CD8-positive, alpha-beta memory T cell (primary cell): ENCODE data around the gene DTX3L. TPM values are rescaled to one million over a fixed set of nuclear protein-coding genes. Genes with fewer than 3 reads are reported as not detected.

Experiments
- CTCF ChIA-PET: fragments of 350-600 bp; sonication (Branson Sonifier 250); formaldehyde crosslinking; loops from one replicate; lab custom pipeline; 2021; ENCODE audit warnings: antibody characterized with exemption; lab: Charles Lee
- POLR2A ChIA-PET: fragments of 350-600 bp; sonication (Branson Sonifier 250); formaldehyde crosslinking; loops from one replicate; lab custom pipeline; 2021; ENCODE audit warnings: antibody characterized with exemption; lab: Charles Lee
- DNase-seq, 5 donors: peaks; one replicate each; pipeline versions ENCODE4 v3.0.0 to v3.0.0-alpha.2; 2020 to 2022; ENCODE audit warnings: mixed read lengths in 1 of 5
- H3K27ac ChIP-seq: one replicate; pipeline ENCODE4 v1.7.0; 2013; ENCODE audit warnings: low read depth, mild to moderate bottlenecking, low read length, moderate library complexity
- H3K27me3 ChIP-seq: 2 replicates; pipeline ENCODE4 v1.7.0; 2013; ENCODE audit warnings: low read length, mild to moderate bottlenecking; ENCODE audit not compliant: insufficient read depth, poor library complexity, severe bottlenecking
- H3K36me3 ChIP-seq: 2 replicates; pipeline ENCODE4 v1.7.0; 2013; ENCODE audit warnings: mild to moderate bottlenecking, low read length, moderate library complexity; ENCODE audit not compliant: insufficient read depth
- H3K4me1 ChIP-seq: 2 replicates; pipeline ENCODE4 v1.7.0; 2013; ENCODE audit warnings: mild to moderate bottlenecking, low read length, moderate library complexity; ENCODE audit not compliant: insufficient read depth
- H3K4me3 ChIP-seq: 2 replicates; pipeline ENCODE4 v1.7.0; 2013; ENCODE audit warnings: mild to moderate bottlenecking, low read length
- H3K9me3 ChIP-seq: 2 replicates; pipeline ENCODE4 v1.7.0; 2013; ENCODE audit warnings: mild to moderate bottlenecking, low read length
- H3K27ac Mint-ChIP-seq, 8 donors: one replicate each; pipeline ENCODE4 v1.8.0; 2020 to 2021; ENCODE audit warnings: mixed read lengths in 8 of 8, mild to moderate bottlenecking in 6 of 8, inconsistent platforms in 3 of 8, moderate library complexity in 3 of 8
- H3K27me3 Mint-ChIP-seq, 2 donors: one replicate each; pipeline ENCODE4 v1.8.0; 2020 to 2021; ENCODE audit warnings: mixed read lengths in 2 of 2, mild to moderate bottlenecking in 1 of 2, moderate library complexity in 1 of 2
- H3K36me3 Mint-ChIP-seq, 3 donors: one replicate each; pipeline ENCODE4 v1.8.0; 2020 to 2021; ENCODE audit warnings: mixed read lengths in 3 of 3, inconsistent platforms in 1 of 3, mild to moderate bottlenecking in 1 of 3
- H3K4me1 Mint-ChIP-seq, 3 donors: one replicate each; pipeline ENCODE4 v1.8.0; 2020 to 2021; ENCODE audit warnings: mixed read lengths in 3 of 3, inconsistent platforms in 1 of 3, mild to moderate bottlenecking in 1 of 3
- H3K4me3 Mint-ChIP-seq, 7 donors: one replicate each; pipeline ENCODE4 v1.8.0; 2020 to 2021; ENCODE audit warnings: mixed read lengths in 7 of 7, mild to moderate bottlenecking in 6 of 7, moderate library complexity in 4 of 7, inconsistent platforms in 2 of 7
- H3K9me3 Mint-ChIP-seq, 5 donors: one replicate each; pipeline ENCODE4 v1.8.0; 2020 to 2022; ENCODE audit warnings: mixed read lengths in 5 of 5, mild to moderate bottlenecking in 3 of 5, moderate library complexity in 2 of 5, inconsistent platforms in 1 of 5
- polyA plus RNA-seq: library from polyadenylated mRNA; unstranded; fragments of 300-500 nt; fragmentation: Illumina TruSeq; gene quantifications from one replicate; pipeline ENCODE4 v1.2.3, GENCODE V29; 2021
- total RNA-seq, 2 experiments: library from RNA; stranded (reverse); gene quantifications; one replicate each; pipeline ENCODE4 v1.2.3, GENCODE V29; 2021

The DTX3L gene
- total and polyA plus RNA-seq, 3 experiments from 2014 or later = 22.9 to 31.2 (median 24.3) TPM

GRCh38 chr3:122548619-122549018 is 15.5 kb upstream of the DTX3L start:
- Mint-ChIP-seq H3K4me1 (peaks cover 6 to 8% (median 7%) of the 10 kb centered on the region in 3 donors), H3K9me3 (no peaks in the 10 kb centered on the region), H3K4me3 (no peak overlapping the region), H3K36me3 (peaks cover 6 to 92% (median 38%) of the 10 kb centered on the region in 3 donors), H3K27ac (peak overlapping the region in 5 of 8 donors; percentile 29 to 63 (median 49)), H3K27me3 (no peaks in the 10 kb centered on the region)
- no peak for DNase-seq
- peaks cover 51% of the 10 kb centered on the region for H3K36me3 ChIP-seq
- H3K9me3 ChIP-seq = no peaks in the 10 kb centered on the region
- CTCF ChIA-PET = interaction anchor here (1.0 to 1.6 kb wide), 3 partner anchors 11 to 131 kb away, joined by 3 to 4 read pairs (median 4); no protein-coding TSS in a partner anchor
- no peak overlapping the region for H3K4me3 ChIP-seq
- H3K4me1 ChIP-seq = no peaks in the 10 kb centered on the region
- POLR2A ChIA-PET = no interaction called here
- no peak overlapping the region for H3K27ac ChIP-seq
- no peaks in the 10 kb centered on the region for H3K27me3 ChIP-seq

- Histone ChIP-seq H3K27ac (no peak overlapping the region), H3K4me1 (no peaks in the 10 kb centered on the region), H3K9me3 (no peaks in the 10 kb centered on the region), H3K36me3 (peaks cover 50% of the 10 kb centered on the region), H3K4me3 (no peak overlapping the region), H3K27me3 (no peaks in the 10 kb centered on the region)
- DNase-seq = no peak
- Mint-ChIP-seq H3K27ac (no peak overlapping the region), H3K4me3 (no peak overlapping the region), H3K9me3 (no peaks in the 10 kb centered on the region), H3K36me3 (peaks cover 12 to 89% (median 36%) of the 10 kb centered on the region in 3 donors), H3K4me1 (peaks cover 18 to 23% (median 21%) of the 10 kb centered on the region in 3 donors), H3K27me3 (no peaks in the 10 kb centered on the region)
- CTCF ChIA-PET = no interaction called here
- POLR2A ChIA-PET = interaction anchor here (0.6 kb wide), 1 partner anchor 219 kb away, joined by 4 read pairs; no protein-coding TSS in a partner anchor
These were observed 11.0 kb upstream of the DTX3L start for GRCh38 chr3:122553171-122553570.

GRCh38 chr3:122555275-122556071 is 8.7 kb upstream of the DTX3L start:
- POLR2A ChIA-PET = interaction anchor here (0.6 to 1.2 kb wide), 2 partner anchors 13 to 35 kb away, joined by 3 to 4 read pairs; no protein-coding TSS in a partner anchor
- Histone ChIP-seq H3K4me3 (no peak overlapping the region), H3K27ac (no peak overlapping the region), H3K9me3 (no peaks in the 10 kb centered on the region), H3K36me3 (peaks cover 53% of the 10 kb centered on the region), H3K27me3 (no peaks in the 10 kb centered on the region), H3K4me1 (peaks cover 1% of the 10 kb centered on the region)
- CTCF ChIA-PET = interaction anchor here (0.6 to 10.7 kb wide), 2 partner anchors 123 to 873 kb away, joined by 4 to 137 read pairs; partner anchors contain the start of gene PARP14
- H3K4me3 Mint-ChIP-seq = no peak overlapping the region
- peaks cover 23 to 30% (median 27%) of the 10 kb centered on the region in 3 donors for H3K4me1 Mint-ChIP-seq
- H3K36me3 Mint-ChIP-seq = peaks cover 13 to 83% (median 34%) of the 10 kb centered on the region in 3 donors
- no peaks in the 10 kb centered on the region for H3K27me3 Mint-ChIP-seq
- H3K9me3 Mint-ChIP-seq = no peaks in the 10 kb centered on the region
- DNase-seq = no peak
- peak overlapping the region in 1 of 8 donors; percentile 57 for H3K27ac Mint-ChIP-seq

- no peak overlapping the region for H3K4me3 Mint-ChIP-seq
- H3K27me3 Mint-ChIP-seq = no peaks in the 10 kb centered on the region
- DNase-seq = no peak
- Histone ChIP-seq H3K36me3 (peaks cover 40% of the 10 kb centered on the region), H3K4me1 (peaks cover 12% of the 10 kb centered on the region), H3K4me3 (no peak overlapping the region), H3K27ac (no peak overlapping the region), H3K27me3 (no peaks in the 10 kb centered on the region), H3K9me3 (no peaks in the 10 kb centered on the region)
- CTCF ChIA-PET = interaction anchor here (0.6 to 10.7 kb wide), 2 partner anchors 122 to 252 kb away, joined by 3 to 137 read pairs; partner anchors contain the start of gene PARP14
- no peak overlapping the region for H3K27ac Mint-ChIP-seq
- H3K4me1 Mint-ChIP-seq = peaks cover 36 to 47% (median 44%) of the 10 kb centered on the region in 3 donors
- peaks cover 13 to 67% (median 34%) of the 10 kb centered on the region in 3 donors for H3K36me3 Mint-ChIP-seq
- H3K9me3 Mint-ChIP-seq = no peaks in the 10 kb centered on the region
- POLR2A ChIA-PET = no interaction called here
These were observed 6.8 kb upstream of the DTX3L start for GRCh38 chr3:122557356-122557755.

GRCh38 chr3:122558605-122559004 is 5.5 kb upstream of the DTX3L start:
- Mint-ChIP-seq H3K27ac (no peak overlapping the region), H3K9me3 (no peaks in the 10 kb centered on the region), H3K27me3 (no peaks in the 10 kb centered on the region), H3K36me3 (peaks cover 13 to 56% (median 30%) of the 10 kb centered on the region in 3 donors), H3K4me1 (peaks cover 43 to 52% (median 50%) of the 10 kb centered on the region in 3 donors), H3K4me3 (no peak overlapping the region)
- ChIA-PET POLR2A (interaction anchor here (0.8 kb wide), 1 partner anchor 121 kb away, joined by 3 read pairs; no protein-coding TSS in a partner anchor), CTCF (interaction anchor here (0.6 to 10.7 kb wide), 2 partner anchors 20 to 120 kb away, joined by 3 to 137 read pairs; partner anchors contain the start of gene PARP14)
- H3K27ac ChIP-seq = no peak overlapping the region
- peaks cover 40% of the 10 kb centered on the region for H3K36me3 ChIP-seq
- no peak for DNase-seq
- no peaks in the 10 kb centered on the region for H3K27me3 ChIP-seq
- no peak overlapping the region for H3K4me3 ChIP-seq
- H3K4me1 ChIP-seq = peaks cover 24% of the 10 kb centered on the region
- H3K9me3 ChIP-seq = no peaks in the 10 kb centered on the region

- H3K9me3 ChIP-seq = no peaks in the 10 kb centered on the region
- Mint-ChIP-seq H3K9me3 (no peaks in the 10 kb centered on the region), H3K4me3 (peak overlapping the region in 1 of 7 donors; percentile 26), H3K27ac (peak overlapping the region in 3 of 8 donors; percentile 28 to 69 (median 66)), H3K4me1 (peaks cover 44 to 52% (median 51%) of the 10 kb centered on the region in 3 donors), H3K27me3 (no peaks in the 10 kb centered on the region), H3K36me3 (peaks cover 13 to 58% (median 24%) of the 10 kb centered on the region in 3 donors)
- CTCF ChIA-PET = interaction anchor here (1.0 to 10.7 kb wide), 2 partner anchors 10 to 119 kb away, joined by 3 to 137 read pairs; partner anchors contain the start of gene PARP14
- no peak overlapping the region for H3K27ac ChIP-seq
- H3K4me3 ChIP-seq = no peak overlapping the region
- H3K27me3 ChIP-seq = no peaks in the 10 kb centered on the region
- no peak for DNase-seq
- POLR2A ChIA-PET = no interaction called here
- H3K4me1 ChIP-seq = peaks cover 31% of the 10 kb centered on the region
- H3K36me3 ChIP-seq = peaks cover 40% of the 10 kb centered on the region
These were observed 4.2 kb upstream of the DTX3L start for GRCh38 chr3:122559906-122560305.

- Mint-ChIP-seq H3K4me3 (peak overlapping the region in 4 of 7 donors; percentile 38 to 85 (median 51)), H3K9me3 (no peaks in the 10 kb centered on the region), H3K27ac (peak overlapping the region; percentile 22 to 88 (median 70)), H3K4me1 (peaks cover 45 to 51% (median 50%) of the 10 kb centered on the region in 3 donors), H3K27me3 (no peaks in the 10 kb centered on the region), H3K36me3 (peaks cover 8 to 54% (median 18%) of the 10 kb centered on the region in 3 donors)
- ChIA-PET POLR2A (no interaction called here), CTCF (interaction anchor here (0.8 to 10.7 kb wide), 2 partner anchors 50 to 118 kb away, joined by 4 to 137 read pairs; partner anchors contain the start of gene PARP14)
- Histone ChIP-seq H3K27ac (no peak overlapping the region), H3K27me3 (no peaks in the 10 kb centered on the region), H3K36me3 (peaks cover 34% of the 10 kb centered on the region), H3K4me3 (no peak overlapping the region), H3K9me3 (no peaks in the 10 kb centered on the region), H3K4me1 (peaks cover 38% of the 10 kb centered on the region)
- DNase-seq = peak; percentile 10 to 60 (median 48)
These were observed 3.5 kb upstream of the DTX3L start for GRCh38 chr3:122560680-122561079.
